AG09319 (cell line): Measurements from ENCODE around the gene TMEM182.

Source experiments
- DNase-seq: peaks from one replicate; pipeline ENCODE4 v3.0.0-alpha.2; 2010; ENCODE audit warnings: low read depth; ENCODE audit errors: extremely low read depth
- CTCF ChIP-seq: IDR thresholded peaks from 2 replicates; pipeline ENCODE4 v1.5.1; 2011; ENCODE audit warnings: low read depth, mild to moderate bottlenecking, inconsistent platforms, low read length, moderate library complexity

TMEM182 gene

GRCh38 chr2:102768892-102769291, 7.1 kb downstream of the TMEM182 start:
- no peak for DNase-seq
- no peak for TF ChIP-seq CTCF

GRCh38 chr2:102770506-102770905, 8.7 kb downstream of the TMEM182 start:
- TF ChIP-seq CTCF, result no peak
- DNase-seq, result no peak

GRCh38 chr2:102771114-102771513, 9.3 kb downstream of the TMEM182 start:
- TF ChIP-seq CTCF, result no peak
- DNase-seq, result peak; percentile 15

GRCh38 chr2:102772659-102773058, 10.8 kb downstream of the TMEM182 start:
- no peak for TF ChIP-seq CTCF
- DNase-seq, result no peak

- no peak for DNase-seq
- TF ChIP-seq CTCF, result no peak
These were observed 11.4 kb downstream of the TMEM182 start for GRCh38 chr2:102773149-102773705.

- no peak for TF ChIP-seq CTCF
- DNase-seq, result no peak
These were observed 16.4 kb downstream of the TMEM182 start for GRCh38 chr2:102778260-102778659.

GRCh38 chr2:102780467-102780866, 18.6 kb downstream of the TMEM182 start:
- no peak for DNase-seq
- TF ChIP-seq CTCF, result no peak
